ENCODE measurements around the gene TINCR. TPM values are rescaled to one million over a fixed set of nuclear protein-coding genes. Genes with fewer than 3 reads are reported as not detected.

TINCR gene
- total and polyA plus RNA-seq, 9 donors = 0.11 to 3.4 (median 0.35) TPM

DNA sequence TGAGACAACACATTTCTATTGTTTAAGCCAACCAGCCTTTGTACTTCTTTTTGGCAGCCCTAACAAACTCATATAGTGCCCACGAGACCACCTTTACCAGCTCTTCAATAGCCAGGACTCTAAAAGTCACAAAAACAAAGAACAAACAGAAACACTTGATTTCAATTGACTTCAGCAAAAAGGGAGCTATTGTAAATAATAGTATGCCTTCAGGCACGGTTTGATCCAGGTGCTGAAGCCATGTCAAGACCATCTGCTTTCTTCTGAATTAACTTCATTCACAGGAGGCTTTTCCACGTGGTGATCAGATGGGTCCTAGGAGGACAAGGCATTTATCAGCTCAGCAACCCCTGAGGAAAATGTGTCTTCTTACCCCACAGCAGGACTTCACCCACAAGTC is 53.8 kb downstream of the TINCR start:
- DNase-seq = no peak
- 64 to 72% (median 70%) methylated on average over 3 of the region's 3 CpGs for WGBS, 3 donors

GRCh38 chr19:5512715-5513114 is 55.0 kb downstream of the TINCR start:
- Histone ChIP-seq H3K27me3 (no peaks in the 10 kb centered on the region), H3K4me1 (ENCODE audit: insufficient read depth) (no peaks in the 10 kb centered on the region), H3K27ac (no peak overlapping the region), H3K4me3 (no peak overlapping the region), H3K9me3 (no peaks in the 10 kb centered on the region), H3K36me3 (no peaks in the 10 kb centered on the region)
- no peak for TF ChIP-seq POLR2A (IDR thresholded peaks at IDR 0.05)
- TF ChIP-seq EP300 (IDR thresholded peaks at IDR 0.05) = no peak
- TF ChIP-seq, protein P1, sequence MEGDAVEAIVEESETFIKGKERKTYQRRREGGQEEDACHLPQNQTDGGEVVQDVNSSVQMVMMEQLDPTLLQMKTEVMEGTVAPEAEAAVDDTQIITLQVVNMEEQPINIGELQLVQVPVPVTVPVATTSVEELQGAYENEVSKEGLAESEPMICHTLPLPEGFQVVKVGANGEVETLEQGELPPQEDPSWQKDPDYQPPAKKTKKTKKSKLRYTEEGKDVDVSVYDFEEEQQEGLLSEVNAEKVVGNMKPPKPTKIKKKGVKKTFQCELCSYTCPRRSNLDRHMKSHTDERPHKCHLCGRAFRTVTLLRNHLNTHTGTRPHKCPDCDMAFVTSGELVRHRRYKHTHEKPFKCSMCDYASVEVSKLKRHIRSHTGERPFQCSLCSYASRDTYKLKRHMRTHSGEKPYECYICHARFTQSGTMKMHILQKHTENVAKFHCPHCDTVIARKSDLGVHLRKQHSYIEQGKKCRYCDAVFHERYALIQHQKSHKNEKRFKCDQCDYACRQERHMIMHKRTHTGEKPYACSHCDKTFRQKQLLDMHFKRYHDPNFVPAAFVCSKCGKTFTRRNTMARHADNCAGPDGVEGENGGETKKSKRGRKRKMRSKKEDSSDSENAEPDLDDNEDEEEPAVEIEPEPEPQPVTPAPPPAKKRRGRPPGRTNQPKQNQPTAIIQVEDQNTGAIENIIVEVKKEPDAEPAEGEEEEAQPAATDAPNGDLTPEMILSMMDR (IDR thresholded peaks at IDR 0.05) = no peak
- intact Hi-C loops (cut with DNase I) = no loop called here
- 60 to 75% (median 61%) methylated on average over 23 of the region's 23 CpGs for WGBS, 3 donors
- no peak for DNase-seq

More for the DNA sequence above, 53.8 kb downstream of the TINCR start:
- H3K27ac ChIP-seq = no peak overlapping the region
- H3K36me3 ChIP-seq = no peaks in the 10 kb centered on the region
- no peaks in the 10 kb centered on the region for H3K9me3 ChIP-seq
- no peaks in the 10 kb centered on the region for H3K27me3 ChIP-seq
- H3K4me3 ChIP-seq = no peak overlapping the region
- intact Hi-C loops (cut with DNase I) = no loop called here
- no peaks in the 10 kb centered on the region for H3K4me1 ChIP-seq (ENCODE audit: insufficient read depth)
- TF ChIP-seq EP300 (IDR thresholded peaks at IDR 0.05) = no peak
- TF ChIP-seq POLR2A (IDR thresholded peaks at IDR 0.05) = no peak
- TF ChIP-seq, protein P1 (IDR thresholded peaks at IDR 0.05) = no peak

Small RNAs within 50 kb of the gene (small RNA-seq; reads per million reads assigned to genes)
- not detected for gene SNRPEP4

Other genes with a start within 250 kb of the TINCR start
- gene PTPRS, start 227.1 kb downstream of the TINCR start, total RNA-seq = 100 to 1,000 TPM; 137 to 196 (median 170) TPM
- gene PTPRS, start 227.1 kb downstream of the TINCR start, polyA plus RNA-seq = 10 to 100 TPM; 12.3 to 37.4 TPM
- gene ZNRF4, start 112.5 kb downstream of the TINCR start, total RNA-seq = not detected
- gene ZNRF4, start 112.5 kb downstream of the TINCR start, polyA plus RNA-seq = not detected
- 100 to 1,000 TPM in 5 of 7 donors, 10 to 100 TPM in 2; 51.3 to 173 (median 109) TPM for gene SAFB2, start 54.8 kb upstream of the TINCR start, total RNA-seq
- 100 to 1,000 TPM in 1 of 2 donors, 10 to 100 TPM in 1; 74.5 to 107 TPM for gene SAFB2, start 54.8 kb upstream of the TINCR start, polyA plus RNA-seq
- 100 to 1,000 TPM in 1 of 7 donors, 10 to 100 TPM in 6; 66.9 to 108 (median 88.7) TPM for gene SAFB, start 55.1 kb upstream of the TINCR start, total RNA-seq
- 10 to 100 TPM; 64.1 to 72.5 TPM for gene SAFB, start 55.1 kb upstream of the TINCR start, polyA plus RNA-seq
- gene MICOS13, start 112.6 kb upstream of the TINCR start, total RNA-seq = 10 to 100 TPM; 25.7 to 48.7 (median 44.2) TPM
- gene MICOS13, start 112.6 kb upstream of the TINCR start, polyA plus RNA-seq = 10 to 100 TPM in 1 of 2 donors, 1 to 10 TPM in 1; 5.2 to 47.3 TPM
- 10 to 100 TPM in 2 of 7 donors, 1 to 10 TPM in 5; 3.1 to 20.7 (median 8.5) TPM for gene HSD11B1L, start 113.1 kb upstream of the TINCR start, total RNA-seq
- 10 to 100 TPM in 1 of 2 donors, 1 to 10 TPM in 1; 3.5 to 10.6 TPM for gene HSD11B1L, start 113.1 kb upstream of the TINCR start, polyA plus RNA-seq
- 1,000 to 10,000 TPM; 1,413 to 2,353 (median 1,897) TPM for gene RPL36, start 122.3 kb upstream of the TINCR start, total RNA-seq
- gene RPL36, start 122.3 kb upstream of the TINCR start, polyA plus RNA-seq = 1,000 to 10,000 TPM in 1 of 2 donors, 100 to 1,000 TPM in 1; 318 to 2,904 TPM
- gene LONP1, start 152.2 kb upstream of the TINCR start, total RNA-seq = 10 to 100 TPM; 33.9 to 77.2 (median 56.1) TPM
- gene LONP1, start 152.2 kb upstream of the TINCR start, polyA plus RNA-seq = 10 to 100 TPM; 25.5 to 36.5 TPM
- 1 to 10 TPM in 1 of 7 donors, under 1 TPM in 1, not detected in 5; 0.67 to 4.5 TPM for gene CATSPERD, start 152.7 kb upstream of the TINCR start, total RNA-seq
- gene CATSPERD, start 152.7 kb upstream of the TINCR start, polyA plus RNA-seq = not detected
- 1 to 10 TPM in 5 of 7 donors, under 1 TPM in 2; 0.24 to 3.8 (median 2.3) TPM for gene PRR22, start 216.8 kb upstream of the TINCR start, total RNA-seq
- 1 to 10 TPM in 1 of 2 donors, not detected in 1; 1.6 TPM for gene PRR22, start 216.8 kb upstream of the TINCR start, polyA plus RNA-seq
- 10 to 100 TPM; 29.3 to 50.1 (median 39.9) TPM for gene DUS3L, start 223.2 kb upstream of the TINCR start, total RNA-seq
- 10 to 100 TPM in 1 of 2 donors, 1 to 10 TPM in 1; 1.2 to 39.7 TPM for gene DUS3L, start 223.2 kb upstream of the TINCR start, polyA plus RNA-seq
- gene NRTN, start 237.1 kb upstream of the TINCR start, total RNA-seq = 1 to 10 TPM in 2 of 7 donors, under 1 TPM in 2, not detected in 3; 0.38 to 2.8 (median 1.3) TPM
- under 1 TPM in 1 of 2 donors, not detected in 1; 0.11 TPM for gene NRTN, start 237.1 kb upstream of the TINCR start, polyA plus RNA-seq

Data from ovary (tissue), 9 donors.